Neutrophil (primary cell): Measurements from ENCODE around the gene PRKG1.

ENCODE experiments used
- H3K27ac ChIP-seq: fragments of 200-600 bp; sonication (generic); 2 replicates; pipeline ENCODE4 v1.5.1; 2016; ENCODE audit warnings: mild to moderate bottlenecking, moderate library complexity
- H3K27me3 ChIP-seq: fragments of 200-600 bp; sonication (generic); 2 replicates; pipeline ENCODE4 v1.6.0; 2016; ENCODE audit warnings: mild to moderate bottlenecking
- H3K36me3 ChIP-seq: fragments of 200-600 bp; sonication (generic); 2 replicates; pipeline ENCODE4 v1.5.1; 2017
- H3K4me1 ChIP-seq, 2 experiments: fragments of 200-600 bp in 1 of 2; sonication (generic) in 1 of 2; 1 replicate in 1 of 2; 2 replicates in 1 of 2; pipeline versions ENCODE4 v1.5.1 to v1.6.1; 2013 to 2016; ENCODE audit warnings: low read depth in 1 of 2, low read length in 1 of 2, mild to moderate bottlenecking in 1 of 2, moderate library complexity in 1 of 2; ENCODE audit not compliant: control insufficient read depth in 1 of 2, insufficient read depth in 1 of 2
- H3K4me3 ChIP-seq, 2 experiments: fragments of 200-600 bp in 1 of 2; sonication (generic) in 1 of 2; 1 replicate in 1 of 2; 2 replicates in 1 of 2; pipeline ENCODE4 v1.5.1; 2013 to 2016; ENCODE audit warnings: low read depth in 1 of 2, low read length in 1 of 2, mild to moderate bottlenecking in 1 of 2, moderate library complexity in 1 of 2
- H3K9me3 ChIP-seq: fragments of 200-600 bp; sonication (generic); 2 replicates; pipeline ENCODE4 v1.5.1; 2016
- CTCF ChIP-seq: fragments of 200-600 bp; sonication (generic); IDR thresholded peaks from 2 replicates; pipeline ENCODE4 v1.5.1; 2016; ENCODE audit warnings: antibody characterized with exemption

The PRKG1 gene

GRCh38 chr10:51034769-51035168 lies 39.5 kb upstream of the PRKG1 start:
- Histone ChIP-seq H3K4me3 (no peak overlapping the region), H3K27ac (no peak overlapping the region), H3K9me3 (no peaks in the 10 kb centered on the region), H3K4me1 (no peaks in the 10 kb centered on the region), H3K36me3 (no peaks in the 10 kb centered on the region), H3K27me3 (no peaks in the 10 kb centered on the region)
- no peak for TF ChIP-seq CTCF

GRCh38 chr10:51035344-51035743 lies 38.9 kb upstream of the PRKG1 start:
- Histone ChIP-seq H3K9me3 (no peaks in the 10 kb centered on the region), H3K27ac (no peak overlapping the region), H3K36me3 (no peaks in the 10 kb centered on the region), H3K27me3 (no peaks in the 10 kb centered on the region), H3K4me1 (no peaks in the 10 kb centered on the region), H3K4me3 (no peak overlapping the region)
- TF ChIP-seq CTCF = no peak

GRCh38 chr10:51045871-51046270 lies 28.4 kb upstream of the PRKG1 start:
- H3K4me1 ChIP-seq = no peaks in the 10 kb centered on the region
- TF ChIP-seq CTCF = no peak
- no peaks in the 10 kb centered on the region for H3K36me3 ChIP-seq
- no peak overlapping the region for H3K4me3 ChIP-seq
- H3K27ac ChIP-seq = no peak overlapping the region
- no peaks in the 10 kb centered on the region for H3K27me3 ChIP-seq
- H3K9me3 ChIP-seq = no peaks in the 10 kb centered on the region

DNA sequence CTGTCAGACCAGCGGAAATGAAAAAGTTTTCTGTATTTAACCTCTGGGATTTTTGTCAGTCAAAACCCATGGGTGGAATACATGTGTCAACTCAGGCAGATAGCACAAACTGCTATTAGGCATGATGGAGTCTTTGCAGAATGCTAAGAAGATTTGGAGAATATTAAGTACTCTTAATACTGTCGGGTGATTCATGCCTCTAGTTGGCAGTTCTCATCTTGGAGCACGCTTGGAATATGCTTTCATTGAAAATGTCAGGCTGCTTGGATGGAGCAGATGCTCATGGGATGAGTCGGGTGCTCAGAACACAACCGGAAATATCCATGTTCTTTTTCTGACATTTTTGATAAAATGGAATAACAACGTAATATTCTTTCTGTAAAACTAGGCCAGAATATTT lies 27.6 kb upstream of the PRKG1 start:
- no peak overlapping the region for H3K4me3 ChIP-seq
- H3K9me3 ChIP-seq = no peaks in the 10 kb centered on the region
- TF ChIP-seq CTCF = no peak
- H3K36me3 ChIP-seq = no peaks in the 10 kb centered on the region
- H3K4me1 ChIP-seq = no peaks in the 10 kb centered on the region
- H3K27ac ChIP-seq = no peak overlapping the region
- H3K27me3 ChIP-seq = no peaks in the 10 kb centered on the region

DNA sequence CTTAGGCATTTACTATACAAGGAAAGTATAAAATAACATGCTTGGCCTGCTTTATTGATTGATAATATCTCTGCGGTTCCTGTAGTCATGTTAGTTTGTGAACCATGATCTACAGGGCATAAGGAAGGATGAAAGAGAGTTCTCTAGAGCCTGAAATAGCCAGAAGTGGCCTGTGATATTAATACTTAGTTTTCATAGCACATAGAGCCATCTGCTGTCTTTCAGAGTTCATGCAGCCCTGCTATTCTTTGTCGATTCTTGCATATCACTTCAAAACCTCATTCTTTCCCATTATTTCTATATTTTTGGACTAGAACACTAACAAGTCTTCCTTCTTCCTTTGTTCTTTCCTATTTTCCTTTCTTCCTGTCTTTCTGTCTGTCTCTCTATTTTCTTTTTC lies 26.4 kb upstream of the PRKG1 start:
- H3K4me1 ChIP-seq = no peaks in the 10 kb centered on the region
- H3K4me3 ChIP-seq = no peak overlapping the region
- no peak for TF ChIP-seq CTCF
- no peaks in the 10 kb centered on the region for H3K9me3 ChIP-seq
- H3K27ac ChIP-seq = no peak overlapping the region
- H3K27me3 ChIP-seq = no peaks in the 10 kb centered on the region
- H3K36me3 ChIP-seq = no peaks in the 10 kb centered on the region

GRCh38 chr10:51048792-51049191 lies 25.5 kb upstream of the PRKG1 start:
- Histone ChIP-seq H3K9me3 (no peaks in the 10 kb centered on the region), H3K27me3 (no peaks in the 10 kb centered on the region), H3K4me3 (no peak overlapping the region), H3K27ac (no peak overlapping the region), H3K36me3 (no peaks in the 10 kb centered on the region), H3K4me1 (no peaks in the 10 kb centered on the region)
- TF ChIP-seq CTCF = no peak
